Measurements from ENCODE around the gene ACTR6.

DNA sequence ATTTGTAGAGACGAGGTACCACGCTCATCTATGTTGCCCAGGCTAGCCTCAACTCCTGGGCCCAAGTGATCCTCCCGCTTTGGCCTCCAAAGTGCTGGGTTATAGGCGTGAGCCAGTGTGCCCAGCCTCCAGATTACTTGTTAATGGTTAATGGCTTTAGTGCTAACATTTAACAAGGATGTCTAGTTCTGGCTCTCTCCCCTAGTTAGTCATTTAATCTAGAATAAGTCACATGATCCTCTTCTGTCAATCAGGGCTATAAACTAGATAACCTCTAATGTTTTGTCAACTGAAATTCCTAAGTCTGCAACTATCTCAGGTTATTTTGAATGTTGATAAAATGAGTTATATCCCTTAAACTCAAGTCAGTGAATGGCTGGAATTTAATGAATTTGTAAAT, 15.7 kb downstream of the ACTR6 start:
- TF ChIP-seq, protein P1, sequence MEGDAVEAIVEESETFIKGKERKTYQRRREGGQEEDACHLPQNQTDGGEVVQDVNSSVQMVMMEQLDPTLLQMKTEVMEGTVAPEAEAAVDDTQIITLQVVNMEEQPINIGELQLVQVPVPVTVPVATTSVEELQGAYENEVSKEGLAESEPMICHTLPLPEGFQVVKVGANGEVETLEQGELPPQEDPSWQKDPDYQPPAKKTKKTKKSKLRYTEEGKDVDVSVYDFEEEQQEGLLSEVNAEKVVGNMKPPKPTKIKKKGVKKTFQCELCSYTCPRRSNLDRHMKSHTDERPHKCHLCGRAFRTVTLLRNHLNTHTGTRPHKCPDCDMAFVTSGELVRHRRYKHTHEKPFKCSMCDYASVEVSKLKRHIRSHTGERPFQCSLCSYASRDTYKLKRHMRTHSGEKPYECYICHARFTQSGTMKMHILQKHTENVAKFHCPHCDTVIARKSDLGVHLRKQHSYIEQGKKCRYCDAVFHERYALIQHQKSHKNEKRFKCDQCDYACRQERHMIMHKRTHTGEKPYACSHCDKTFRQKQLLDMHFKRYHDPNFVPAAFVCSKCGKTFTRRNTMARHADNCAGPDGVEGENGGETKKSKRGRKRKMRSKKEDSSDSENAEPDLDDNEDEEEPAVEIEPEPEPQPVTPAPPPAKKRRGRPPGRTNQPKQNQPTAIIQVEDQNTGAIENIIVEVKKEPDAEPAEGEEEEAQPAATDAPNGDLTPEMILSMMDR (IDR thresholded peaks at IDR 0.05), result no peak
- TF ChIP-seq POLR2A (IDR thresholded peaks at IDR 0.05), result no peak
